HepG2 (cell line): ENCODE data around the gene CDKN3. TPM values are rescaled to one million over a fixed set of nuclear protein-coding genes. Genes with fewer than 3 reads are reported as not detected.

ENCODE experiments used
- ASH2L ChIP-seq: fragments of 300-600, 200-600 bp; sonication (generic); IDR thresholded peaks from 2 replicates; pipeline ENCODE4 v1.7.0; 2017; ENCODE audit warnings: low read depth, mild to moderate bottlenecking, moderate library complexity, mixed read lengths, low read length; ENCODE audit not compliant: insufficient read length
- ATF1 ChIP-seq: IDR thresholded peaks from 2 replicates; pipeline ENCODE4 v1.6.1; 2016; ENCODE audit warnings: mild to moderate bottlenecking, control low read depth
- CEBPB ChIP-seq: IDR thresholded peaks from 2 replicates; pipeline ENCODE4 v1.6.1; 2011; ENCODE audit warnings: low read depth, low read length, improper control_type of control experiment, borderline replicate concordance
- CSRNP1 ChIP-seq: sonication (generic); formaldehyde crosslinking; IDR thresholded peaks from 2 replicates; pipeline ENCODE4 v1.8.1; 2023; ENCODE audit warnings: mild to moderate bottlenecking, missing genetic modification reagents
- FOXA3 ChIP-seq: IDR thresholded peaks from 2 replicates; pipeline ENCODE4 v1.6.1; 2016; ENCODE audit warnings: missing genetic modification reagents, missing compliant biosample characterization
- HMG20A ChIP-seq: IDR thresholded peaks from 2 replicates; pipeline ENCODE4 v1.6.1; 2016; ENCODE audit warnings: borderline replicate concordance
- HNF4G ChIP-seq, 2 experiments: sonication (generic) in 1 of 2; formaldehyde crosslinking in 1 of 2; IDR thresholded peaks; 2 replicates each; pipeline versions ENCODE4 v1.4.0 to v1.6.1; 2011 to 2020; ENCODE audit warnings: borderline replicate concordance in 2 of 2, low read depth in 2 of 2, mild to moderate bottlenecking in 2 of 2, low read length in 1 of 2, missing genetic modification reagents in 1 of 2, moderate library complexity in 1 of 2
- KLF13 ChIP-seq: sonication (generic); formaldehyde crosslinking; IDR thresholded peaks from 2 replicates; pipeline ENCODE4 v1.4.0; 2020; ENCODE audit warnings: mild to moderate bottlenecking, missing genetic modification reagents
- MEF2D ChIP-seq: sonication (generic); formaldehyde crosslinking; IDR thresholded peaks from 2 replicates; pipeline ENCODE4 v1.5.1; 2020; ENCODE audit warnings: mild to moderate bottlenecking, missing genetic modification reagents
- NKX3-1 ChIP-seq: sonication (generic); formaldehyde crosslinking; IDR thresholded peaks from 2 replicates; pipeline ENCODE4 v1.5.0; 2020; ENCODE audit warnings: missing genetic modification reagents
- PHF5A ChIP-seq: IDR thresholded peaks from one replicate; pipeline ENCODE4 v1.6.1; 2018; ENCODE audit warnings: low read depth, missing genetic modification reagents; ENCODE audit not compliant: unreplicated experiment
- PITX1 ChIP-seq: sonication (generic); formaldehyde crosslinking; IDR thresholded peaks from 2 replicates; pipeline ENCODE4 v1.5.1; 2020; ENCODE audit warnings: mild to moderate bottlenecking, missing genetic modification reagents
- PPARG ChIP-seq: conservative IDR thresholded peaks from 2 replicates; pipeline ENCODE4 v1.6.1; 2016; ENCODE audit warnings: missing biosample characterization, missing genetic modification reagents
- SALL2 ChIP-seq: sonication (generic); formaldehyde crosslinking; IDR thresholded peaks from 2 replicates; pipeline ENCODE4 v1.8.1; 2023; ENCODE audit warnings: mild to moderate bottlenecking, missing genetic modification reagents, inconsistent platforms
- SOX5 ChIP-seq: IDR thresholded peaks from 2 replicates; pipeline ENCODE4 v1.6.1; 2016; ENCODE audit warnings: borderline replicate concordance
- ZFAT ChIP-seq: sonication (generic); formaldehyde crosslinking; conservative IDR thresholded peaks from 2 replicates; pipeline ENCODE4 v1.8.1; 2023; ENCODE audit warnings: missing genetic modification reagents, inconsistent platforms
- ZNF160 ChIP-seq: sonication (generic); formaldehyde crosslinking; IDR thresholded peaks from 2 replicates; pipeline ENCODE4 v1.8.0; 2022; ENCODE audit warnings: mild to moderate bottlenecking, inconsistent platforms, missing genetic modification reagents
- ZNF205 ChIP-seq: IDR thresholded peaks from 2 replicates; pipeline ENCODE4 v1.6.1; 2018; ENCODE audit warnings: missing biosample characterization, missing genetic modification reagents
- ZNF33A ChIP-seq: sonication (generic); formaldehyde crosslinking; IDR thresholded peaks from 2 replicates; pipeline ENCODE4 v1.5.1; 2020; ENCODE audit warnings: missing genetic modification reagents, mild to moderate bottlenecking, moderate library complexity, borderline replicate concordance
- ZNF607 ChIP-seq: sonication (generic); formaldehyde crosslinking; IDR thresholded peaks from 2 replicates; pipeline ENCODE4 v1.5.1; 2020; ENCODE audit warnings: missing genetic modification reagents, mild to moderate bottlenecking, borderline replicate concordance
- polyA plus RNA-seq, 8 experiments: library from polyadenylated mRNA; depleted of rRNA in 3 of 8; stranded (reverse) in 7 of 8; unstranded in 1 of 8; fragments of >200 nt; fragmentation: Illumina TruSeq in 4 of 8; extraction: Trizol in 4 of 8; gene quantifications; 2 replicates each; pipeline versions ENCODE4 v1.2.1 to v1.2.3, GENCODE V29; 2011 to 2016; ENCODE audit warnings: low read depth in 4 of 8, missing spikeins in 1 of 8, mixed read lengths in 1 of 8; ENCODE audit not compliant: insufficient read depth in 1 of 8
- total RNA-seq, 5 experiments: library from RNA; depleted of rRNA; stranded (reverse); fragments of >200 nt; fragmentation: Illumina TruSeq; extraction: Trizol; gene quantifications; 2 replicates each; pipeline ENCODE4 v1.2.3, GENCODE V29; 2016; ENCODE audit warnings: low read depth in 1 of 5
- TF ChIP-seq, protein P1 (sequence below): sonication (generic); formaldehyde crosslinking; IDR thresholded peaks from 2 replicates; pipeline ENCODE4 v1.5.0; 2020; ENCODE audit warnings: missing genetic modification reagents, mild to moderate bottlenecking, borderline replicate concordance
- TF ChIP-seq, protein P2 (sequence below): sonication (generic); formaldehyde crosslinking; IDR thresholded peaks from 2 replicates; pipeline ENCODE4 v1.4.0; 2020; ENCODE audit warnings: missing genetic modification reagents
- TF ChIP-seq, protein P3 (sequence below): sonication (generic); formaldehyde crosslinking; conservative IDR thresholded peaks from 2 replicates; pipeline ENCODE4 v1.4.0; 2020; ENCODE audit warnings: mild to moderate bottlenecking, missing genetic modification reagents, moderate library complexity

CDKN3 gene
- total and polyA plus RNA-seq, 2 of the 13 experiments (the other 11 are each of a cell fraction or from before 2014, with no cell fraction given) = 63.0 to 88.9 TPM

DNA sequence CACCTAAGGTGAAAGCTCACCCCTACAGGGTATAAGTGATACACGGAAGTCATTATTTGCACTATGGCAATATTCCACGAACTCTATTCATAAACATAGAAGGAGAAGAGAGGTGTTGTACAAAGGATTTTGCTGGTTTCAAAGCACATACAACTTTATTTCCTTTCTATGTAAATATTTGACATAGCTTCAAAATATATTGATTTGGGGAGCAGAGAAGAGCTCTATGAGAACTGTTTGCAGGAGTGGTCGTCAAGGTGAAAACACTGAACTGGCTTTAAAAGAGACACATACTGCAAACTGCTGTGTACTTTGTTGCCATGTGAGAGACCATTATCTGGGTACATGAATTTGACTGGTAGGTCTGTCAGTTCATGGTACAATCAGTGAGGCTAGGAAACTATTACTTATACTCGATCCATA is 27.7 kb downstream of the CDKN3 start (continued):
- TF ChIP-seq, protein P1, sequence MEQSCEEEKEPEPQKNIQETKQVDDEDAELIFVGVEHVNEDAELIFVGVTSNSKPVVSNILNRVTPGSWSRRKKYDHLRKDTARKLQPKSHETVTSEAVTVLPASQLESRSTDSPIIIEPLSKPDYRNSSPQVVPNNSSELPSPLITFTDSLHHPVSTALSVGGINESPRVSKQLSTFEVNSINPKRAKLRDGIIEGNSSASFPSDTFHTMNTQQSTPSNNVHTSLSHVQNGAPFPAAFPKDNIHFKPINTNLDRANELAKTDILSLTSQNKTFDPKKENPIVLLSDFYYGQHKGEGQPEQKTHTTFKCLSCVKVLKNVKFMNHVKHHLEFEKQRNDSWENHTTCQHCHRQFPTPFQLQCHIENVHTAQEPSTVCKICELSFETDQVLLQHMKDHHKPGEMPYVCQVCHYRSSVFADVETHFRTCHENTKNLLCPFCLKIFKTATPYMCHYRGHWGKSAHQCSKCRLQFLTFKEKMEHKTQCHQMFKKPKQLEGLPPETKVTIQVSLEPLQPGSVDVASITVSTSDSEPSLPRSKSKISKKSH (CRISPR knock-in tag) = no peak
- TF ChIP-seq ZFAT (CRISPR knock-in tag) = no peak
- TF ChIP-seq HNF4G (IDR thresholded peaks at IDR 0.05; ENCODE audit: borderline replicate concordance, low read depth, low read length) = 0 out of 2 replicates have a peak, but pooled peaks have one; percentile 16
- TF ChIP-seq HNF4G (CRISPR knock-in tag; IDR thresholded peaks at IDR 0.05; ENCODE audit: borderline replicate concordance, low read depth) = no peak
- peak; percentile 74; the same call in 1 of the 2 replicates for TF ChIP-seq HMG20A (CRISPR knock-in tag)
- TF ChIP-seq PPARG (CRISPR knock-in tag) = 0 out of 2 replicates have a peak, but pooled peaks have one; percentile 22
- peak; percentile 77 for TF ChIP-seq ASH2L
- TF ChIP-seq SOX5 (CRISPR knock-in tag) = peak; percentile 88
- TF ChIP-seq CSRNP1 = no peak
- TF ChIP-seq NKX3-1 (CRISPR knock-in tag) = 0 out of 2 replicates have a peak, but pooled peaks have one; percentile 24
- no peak for TF ChIP-seq ZNF160 (CRISPR knock-in tag)
- 0 out of 2 replicates have a peak, but pooled peaks have one; percentile 46 for TF ChIP-seq ATF1 (CRISPR knock-in tag)
- TF ChIP-seq ZNF205 (CRISPR knock-in tag) = 0 out of 2 replicates have a peak, but pooled peaks have one; percentile 27
- peak; percentile 90 for TF ChIP-seq FOXA3
- no peak for TF ChIP-seq KLF13 (CRISPR knock-in tag)
- no peak for TF ChIP-seq SALL2 (CRISPR knock-in tag)
- peak; percentile 55; the same call in 1 of the 2 replicates for TF ChIP-seq ZNF33A (CRISPR knock-in tag)
- peak; percentile 77 for TF ChIP-seq MEF2D (CRISPR knock-in tag)
- TF ChIP-seq PITX1 (CRISPR knock-in tag) = peak; percentile 79
- no peak for TF ChIP-seq PHF5A (CRISPR knock-in tag)
- TF ChIP-seq CEBPB = no peak
- TF ChIP-seq, protein P2, sequence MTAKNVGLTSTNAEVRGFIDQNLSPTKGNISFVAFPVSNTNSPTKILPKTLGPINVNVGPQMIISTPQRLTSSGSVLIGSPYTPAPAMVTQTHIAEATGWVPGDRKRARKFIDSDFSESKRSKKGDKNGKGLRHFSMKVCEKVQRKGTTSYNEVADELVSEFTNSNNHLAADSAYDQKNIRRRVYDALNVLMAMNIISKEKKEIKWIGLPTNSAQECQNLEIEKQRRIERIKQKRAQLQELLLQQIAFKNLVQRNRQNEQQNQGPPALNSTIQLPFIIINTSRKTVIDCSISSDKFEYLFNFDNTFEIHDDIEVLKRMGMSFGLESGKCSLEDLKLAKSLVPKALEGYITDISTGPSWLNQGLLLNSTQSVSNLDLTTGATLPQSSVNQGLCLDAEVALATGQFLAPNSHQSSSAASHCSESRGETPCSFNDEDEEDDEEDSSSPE = no peak
- no peak for TF ChIP-seq ZNF607 (CRISPR knock-in tag)
- TF ChIP-seq, protein P3, sequence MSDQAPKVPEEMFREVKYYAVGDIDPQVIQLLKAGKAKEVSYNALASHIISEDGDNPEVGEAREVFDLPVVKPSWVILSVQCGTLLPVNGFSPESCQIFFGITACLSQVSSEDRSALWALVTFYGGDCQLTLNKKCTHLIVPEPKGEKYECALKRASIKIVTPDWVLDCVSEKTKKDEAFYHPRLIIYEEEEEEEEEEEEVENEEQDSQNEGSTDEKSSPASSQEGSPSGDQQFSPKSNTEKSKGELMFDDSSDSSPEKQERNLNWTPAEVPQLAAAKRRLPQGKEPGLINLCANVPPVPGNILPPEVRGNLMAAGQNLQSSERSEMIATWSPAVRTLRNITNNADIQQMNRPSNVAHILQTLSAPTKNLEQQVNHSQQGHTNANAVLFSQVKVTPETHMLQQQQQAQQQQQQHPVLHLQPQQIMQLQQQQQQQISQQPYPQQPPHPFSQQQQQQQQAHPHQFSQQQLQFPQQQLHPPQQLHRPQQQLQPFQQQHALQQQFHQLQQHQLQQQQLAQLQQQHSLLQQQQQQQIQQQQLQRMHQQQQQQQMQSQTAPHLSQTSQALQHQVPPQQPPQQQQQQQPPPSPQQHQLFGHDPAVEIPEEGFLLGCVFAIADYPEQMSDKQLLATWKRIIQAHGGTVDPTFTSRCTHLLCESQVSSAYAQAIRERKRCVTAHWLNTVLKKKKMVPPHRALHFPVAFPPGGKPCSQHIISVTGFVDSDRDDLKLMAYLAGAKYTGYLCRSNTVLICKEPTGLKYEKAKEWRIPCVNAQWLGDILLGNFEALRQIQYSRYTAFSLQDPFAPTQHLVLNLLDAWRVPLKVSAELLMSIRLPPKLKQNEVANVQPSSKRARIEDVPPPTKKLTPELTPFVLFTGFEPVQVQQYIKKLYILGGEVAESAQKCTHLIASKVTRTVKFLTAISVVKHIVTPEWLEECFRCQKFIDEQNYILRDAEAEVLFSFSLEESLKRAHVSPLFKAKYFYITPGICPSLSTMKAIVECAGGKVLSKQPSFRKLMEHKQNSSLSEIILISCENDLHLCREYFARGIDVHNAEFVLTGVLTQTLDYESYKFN = peak; percentile 93
